GM19099 (cell line): ENCODE results near the gene SNX2.

ENCODE experiments used
- POLR2A ChIP-seq: IDR thresholded peaks from 3 replicates; pipeline ENCODE4 v1.6.1; 2011; ENCODE audit warnings: low read depth; ENCODE audit not compliant: insufficient read length; ENCODE audit errors: extremely low read depth

The SNX2 gene

DNA sequence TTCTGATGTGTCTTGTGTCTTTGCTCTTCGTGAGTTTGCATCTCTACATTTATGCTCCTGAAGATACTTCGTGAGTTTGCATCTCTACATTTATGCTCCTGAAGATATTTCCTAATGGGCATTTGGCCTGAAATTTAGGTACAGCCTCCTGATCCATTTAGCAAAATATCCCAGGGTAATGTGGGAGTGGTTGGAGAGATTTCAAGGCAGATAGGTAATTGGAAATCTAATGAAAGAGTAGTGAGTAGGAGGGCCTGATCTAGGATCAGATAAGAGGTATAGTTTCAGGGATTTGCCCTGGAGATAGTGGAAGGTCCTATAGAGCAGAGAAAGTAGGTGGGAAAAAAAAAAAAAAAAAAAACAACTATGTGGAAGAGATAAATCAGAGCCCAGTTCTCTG, 14.6 kb upstream of the SNX2 start:
- no peak for TF ChIP-seq POLR2A

DNA sequence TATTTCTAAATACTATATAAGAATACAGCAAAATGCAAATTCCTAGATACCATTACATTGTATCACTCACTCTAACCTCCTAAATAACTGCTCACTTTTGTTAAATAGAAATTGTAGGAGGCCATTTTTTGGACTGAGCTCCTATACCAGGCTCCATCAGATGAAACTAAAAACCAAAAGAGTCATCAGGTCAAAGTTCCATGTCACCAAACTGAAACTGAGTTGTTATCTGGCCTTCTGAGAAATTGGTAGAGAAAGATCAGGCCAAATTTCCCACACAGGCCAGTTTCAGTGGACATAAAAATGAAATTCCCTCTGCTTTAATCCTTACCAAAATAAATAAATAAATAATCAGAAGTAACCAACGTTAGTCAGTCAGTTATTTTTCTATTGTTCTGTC, 13.8 kb upstream of the SNX2 start:
- no peak for TF ChIP-seq POLR2A

DNA sequence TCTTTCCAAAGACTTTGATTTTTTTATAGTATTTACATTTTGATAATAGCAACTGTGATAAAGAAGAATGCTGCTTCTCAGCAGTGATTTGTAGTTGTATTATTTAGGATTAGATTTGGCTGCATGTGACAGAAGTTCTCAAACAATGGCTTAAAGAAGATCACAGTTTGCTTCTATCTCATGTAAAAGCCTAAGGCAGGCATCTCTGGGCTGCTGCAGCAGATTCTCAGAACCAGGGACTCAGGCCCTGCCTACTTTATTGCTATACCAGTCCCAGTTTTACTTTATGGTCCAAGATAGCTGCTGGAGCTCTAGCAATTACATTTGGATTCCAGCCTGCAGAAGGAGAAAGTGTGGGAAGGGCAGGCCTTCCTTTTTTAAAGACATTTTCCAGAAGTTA, 8.8 kb upstream of the SNX2 start:
- TF ChIP-seq POLR2A, result no peak

DNA sequence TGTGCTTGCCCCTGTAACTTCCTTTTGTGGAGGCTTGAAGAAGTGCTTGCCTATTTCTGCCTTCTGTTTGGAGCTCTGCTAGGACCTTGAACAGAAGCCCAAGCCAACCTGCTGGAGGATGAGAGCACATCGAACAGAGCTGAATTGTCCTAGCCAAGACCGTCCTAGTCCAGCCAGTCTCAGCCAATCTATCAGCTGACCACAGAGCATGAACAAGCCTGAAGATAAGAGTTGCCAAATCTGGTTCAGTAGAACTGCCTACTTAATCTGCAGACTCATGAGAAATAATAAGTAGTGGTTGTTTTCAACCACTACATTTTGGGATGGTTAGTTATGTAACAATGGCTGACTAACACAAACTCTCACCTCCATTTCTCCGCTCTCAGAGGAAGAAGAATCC, 4.4 kb upstream of the SNX2 start:
- no peak for TF ChIP-seq POLR2A

DNA sequence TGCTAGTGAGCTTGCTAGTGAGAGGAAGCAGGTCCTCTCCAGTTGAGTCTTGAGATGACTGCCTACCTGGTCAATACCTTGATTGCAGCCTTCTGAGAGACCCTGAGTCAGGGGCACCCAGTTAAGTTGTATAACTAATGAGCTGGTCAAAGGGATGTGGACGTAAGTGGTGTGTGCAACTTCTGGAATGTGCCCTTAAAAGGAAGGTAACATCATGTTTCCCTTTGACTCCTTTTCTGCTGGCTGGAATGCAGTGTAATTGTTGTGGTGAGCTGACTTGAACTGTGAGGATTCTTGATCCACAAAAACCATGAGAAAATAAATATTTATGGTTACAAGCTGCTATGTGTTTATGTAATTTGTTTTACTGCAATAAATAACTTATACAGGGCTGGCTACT, 2.4 kb upstream of the SNX2 start:
- TF ChIP-seq POLR2A, result no peak

DNA sequence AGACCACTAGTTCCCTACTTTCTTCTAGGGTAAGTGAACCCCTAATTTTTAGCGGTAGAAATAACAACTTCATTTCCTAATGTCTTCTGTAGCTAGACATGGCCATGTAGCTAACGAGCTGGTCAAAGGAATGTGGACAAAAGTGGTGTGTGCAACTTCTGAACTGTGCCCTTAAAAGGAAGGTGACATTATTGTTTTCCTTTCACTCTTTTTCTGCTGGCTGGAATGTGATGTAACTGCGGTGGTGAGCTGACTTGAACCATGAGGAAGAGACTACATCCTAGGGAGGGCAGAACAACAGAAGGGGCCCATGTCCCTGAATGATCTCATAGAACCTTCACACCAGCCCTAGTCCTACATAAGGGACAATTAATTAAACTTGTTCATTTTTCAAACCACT, 1.3 kb upstream of the SNX2 start:
- no peak for TF ChIP-seq POLR2A

DNA sequence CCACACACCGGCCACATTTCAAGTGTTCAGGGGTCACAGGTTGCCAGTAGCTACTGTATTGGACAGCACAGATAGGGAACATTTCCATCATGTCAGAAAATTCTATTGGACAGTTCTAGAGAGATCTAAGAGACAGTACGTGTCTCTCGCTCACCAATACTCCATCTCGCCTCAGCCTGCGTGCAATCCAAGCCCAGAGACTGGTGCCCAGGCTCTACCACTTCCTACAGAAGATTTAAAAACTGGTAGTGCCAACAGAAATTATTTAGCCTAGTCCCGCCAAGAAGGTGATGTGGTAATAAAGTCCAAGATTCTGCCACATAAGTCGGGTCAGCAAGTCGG, 390 bp upstream of the SNX2 start:
- no peak for TF ChIP-seq POLR2A

DNA sequence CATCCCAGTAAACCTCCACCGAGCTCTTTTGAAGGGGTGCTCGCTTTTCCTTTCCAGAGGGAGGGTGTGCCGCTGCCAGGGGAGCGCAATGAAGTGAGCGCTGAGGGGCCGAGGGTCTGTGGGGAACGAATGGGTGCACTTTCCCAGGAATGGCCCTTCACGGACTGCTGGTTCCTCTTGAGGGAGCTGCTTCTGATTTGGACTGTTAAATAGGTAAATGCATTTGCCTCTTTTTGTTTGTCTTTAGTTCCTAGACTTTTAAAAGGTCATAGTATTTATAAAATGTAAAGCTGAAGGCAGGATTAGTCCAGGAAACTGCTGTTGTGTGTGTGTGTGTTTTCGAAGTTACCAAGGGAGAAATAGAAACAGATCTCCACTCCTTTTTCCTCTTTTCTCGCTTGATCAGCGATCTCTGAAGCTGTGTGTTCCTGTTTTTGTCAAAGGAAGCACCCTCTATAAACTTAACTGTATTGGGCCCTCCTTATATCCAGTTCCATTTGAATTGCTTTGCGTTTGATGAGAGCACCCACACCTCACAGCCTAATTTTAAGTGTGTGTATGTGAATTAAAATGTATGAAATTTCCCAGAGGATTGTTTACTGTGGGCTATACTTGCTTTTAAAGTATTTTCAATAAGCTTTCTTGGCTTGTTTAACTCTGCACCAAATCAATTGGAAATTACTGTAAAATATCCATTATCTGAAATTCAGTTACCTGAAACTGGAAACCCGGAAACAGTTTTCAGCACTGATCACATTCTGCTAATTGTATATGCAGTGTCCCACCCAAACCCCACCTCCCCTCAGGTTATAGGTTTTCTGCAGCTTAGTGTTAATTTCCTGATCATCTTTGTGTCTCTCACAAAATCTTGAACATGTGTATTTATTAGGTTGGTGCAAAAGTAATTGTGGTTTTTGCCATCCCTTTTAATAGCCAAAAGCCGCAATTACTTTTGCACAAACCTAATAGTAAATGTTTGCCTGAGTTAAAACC, 966 bp downstream of the SNX2 start:
- no peak for TF ChIP-seq POLR2A

DNA sequence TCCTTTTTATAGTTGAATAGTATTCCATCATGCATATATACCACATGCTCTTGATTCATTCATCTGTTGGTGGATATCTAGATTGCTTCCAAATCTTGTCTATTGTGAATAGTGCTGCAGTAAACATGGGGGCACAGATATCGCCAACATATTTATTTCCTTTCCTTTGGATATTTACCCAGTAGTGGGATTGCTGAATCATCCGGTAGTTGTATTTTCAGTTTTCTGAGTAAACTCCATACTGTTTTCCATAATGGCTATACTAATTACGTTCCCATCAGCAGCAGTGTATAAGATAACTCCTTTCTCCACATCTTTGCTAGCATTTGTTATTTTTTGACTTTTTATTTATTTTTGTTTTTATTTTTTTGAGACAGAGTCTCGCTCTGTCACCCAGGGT, 3.3 kb downstream of the SNX2 start:
- no peak for TF ChIP-seq POLR2A

DNA sequence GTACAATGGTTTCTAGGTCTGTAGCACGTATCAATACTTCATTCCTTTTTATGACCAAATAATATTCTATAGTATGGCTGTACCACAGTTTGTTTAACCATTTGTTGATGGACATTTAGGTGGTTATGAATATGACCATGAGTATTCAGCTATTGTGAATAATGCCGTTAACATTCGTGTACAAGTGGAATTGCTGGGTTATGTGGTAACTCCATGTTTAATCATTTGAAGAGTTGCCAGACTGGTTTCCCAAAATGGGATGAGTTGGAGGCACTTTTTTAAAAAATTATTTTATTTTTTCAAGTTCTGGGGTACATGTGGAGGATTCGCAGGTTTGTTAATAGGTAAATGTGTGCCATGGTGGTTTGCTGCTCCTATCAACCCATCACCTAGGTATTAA, 4.6 kb downstream of the SNX2 start:
- TF ChIP-seq POLR2A, result no peak

DNA sequence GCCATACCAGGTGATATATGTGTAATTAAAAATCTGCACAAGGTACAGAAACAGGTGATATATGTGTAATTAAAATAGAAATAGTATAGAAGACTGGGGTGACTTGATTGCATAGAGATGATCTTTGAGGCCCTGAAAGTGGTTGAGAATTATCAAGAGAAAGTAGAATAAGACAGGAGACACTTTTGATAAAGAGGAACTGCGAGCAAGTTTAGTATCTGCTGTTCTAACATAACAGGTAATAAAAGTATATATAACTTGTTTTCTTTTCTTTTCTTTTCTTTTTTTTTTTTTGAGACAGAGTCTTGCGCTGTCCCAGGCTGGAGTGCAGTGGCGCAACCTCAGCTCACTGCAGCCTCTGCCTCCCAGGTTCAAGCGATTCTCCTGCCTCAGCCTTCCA, 5.4 kb downstream of the SNX2 start:
- TF ChIP-seq POLR2A, result no peak

DNA sequence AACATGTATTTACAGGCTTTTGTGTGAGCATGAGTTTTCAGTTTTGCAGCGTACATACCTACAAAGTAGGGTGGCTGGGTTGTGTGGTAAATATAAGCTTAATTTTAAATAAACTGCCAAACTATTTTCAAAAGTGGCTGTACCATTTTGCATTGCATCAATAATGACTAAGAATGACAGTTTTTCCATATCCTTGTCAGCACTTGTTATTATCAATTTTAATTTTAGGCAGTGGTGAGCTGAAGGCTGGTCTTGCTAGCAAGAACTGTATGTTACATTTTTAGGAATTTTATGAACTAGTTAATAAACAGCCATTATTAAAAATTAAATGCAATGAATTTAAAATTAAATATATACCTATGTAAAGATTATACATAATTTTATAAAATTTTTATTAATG, 6.6 kb downstream of the SNX2 start:
- no peak for TF ChIP-seq POLR2A

DNA sequence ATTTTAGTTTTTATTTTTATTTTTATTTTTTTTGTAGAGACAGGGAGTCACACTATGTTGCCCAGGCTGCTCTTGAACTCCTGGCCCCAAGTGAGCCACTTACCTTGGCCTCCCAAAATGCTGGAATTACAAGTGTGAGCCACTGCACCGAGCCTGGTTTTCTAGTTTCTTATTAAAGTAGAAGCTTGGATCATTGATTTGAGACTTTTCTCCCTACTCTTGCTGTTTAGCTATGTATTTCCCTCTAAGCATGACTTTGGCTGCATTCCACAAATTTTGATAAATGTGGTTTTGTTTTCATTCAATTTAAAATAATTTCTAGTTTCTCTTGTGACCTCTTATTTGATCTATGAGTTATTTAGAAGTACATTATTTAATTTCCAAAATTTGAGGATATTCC, 10.4 kb downstream of the SNX2 start:
- TF ChIP-seq POLR2A, result no peak

DNA sequence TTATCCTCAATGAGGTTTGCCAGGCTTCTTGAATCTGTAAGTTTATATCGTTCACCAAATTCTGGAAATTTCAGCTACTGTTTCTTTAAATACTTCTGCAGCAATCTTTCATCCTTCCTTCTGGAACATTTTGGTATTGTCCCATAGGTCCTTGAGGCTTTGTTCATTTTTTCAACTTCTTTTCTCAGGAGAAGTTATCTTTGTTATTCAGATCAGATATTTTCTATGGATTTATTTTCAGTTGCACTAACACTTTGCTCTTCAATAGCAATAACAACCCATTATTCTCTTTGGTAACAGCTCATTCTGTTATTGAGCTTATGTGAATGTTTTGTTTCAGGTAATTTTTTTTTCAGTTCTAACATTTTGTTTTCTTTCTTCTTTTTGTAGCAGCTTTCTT, 13.5 kb downstream of the SNX2 start:
- TF ChIP-seq POLR2A, result no peak

DNA sequence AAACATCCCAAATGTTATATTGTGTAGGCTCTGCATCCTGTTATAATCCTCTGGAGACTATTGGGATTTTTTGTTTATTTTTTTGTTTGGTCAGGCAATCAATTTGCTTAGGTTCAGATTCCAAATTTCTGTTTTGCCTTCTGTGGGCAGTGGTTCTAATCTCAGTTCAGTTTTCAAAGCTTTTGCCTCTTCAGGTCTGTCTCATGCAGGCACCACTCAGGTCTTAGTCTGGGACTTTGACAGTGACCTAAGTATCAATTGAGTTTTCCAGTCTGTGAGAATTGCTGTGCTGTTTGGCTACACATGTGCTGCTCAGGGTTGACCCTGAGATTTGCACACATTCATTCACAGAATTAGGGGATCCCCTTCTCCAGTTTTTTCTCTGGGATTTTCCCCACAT, 14.1 kb downstream of the SNX2 start:
- TF ChIP-seq POLR2A, result no peak

DNA sequence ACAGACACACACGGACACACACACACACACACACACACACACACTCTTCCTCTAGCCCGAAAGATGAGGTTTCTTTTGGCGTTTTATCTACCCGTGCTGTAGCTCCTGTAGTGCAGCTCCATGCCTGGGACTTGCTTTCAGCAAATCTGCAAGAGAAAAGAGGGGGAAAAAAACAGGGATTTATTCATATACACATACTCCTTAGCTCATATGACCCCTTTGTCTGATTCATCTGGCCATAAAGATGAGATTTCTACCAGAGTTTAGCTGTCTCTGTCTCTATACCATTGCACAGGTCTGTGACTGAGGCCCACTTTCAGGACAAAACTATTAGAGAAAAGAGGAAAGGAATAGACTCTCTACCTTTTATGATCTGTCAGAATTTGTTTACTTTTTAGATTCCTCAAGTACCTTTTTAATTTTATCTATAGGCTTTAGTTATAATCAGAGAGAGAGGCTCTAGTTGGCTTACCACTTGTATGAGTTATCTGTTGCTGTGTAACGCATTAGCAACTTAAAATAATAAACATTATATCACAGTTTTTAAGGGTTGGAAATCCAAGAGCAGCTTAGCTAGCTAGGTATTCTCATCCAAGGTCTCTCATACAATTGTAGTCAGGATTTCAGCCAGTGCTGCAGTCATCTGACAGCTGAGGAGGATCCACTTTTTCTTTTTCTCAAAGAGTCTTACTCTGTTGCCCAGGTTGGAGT, 14.7 kb downstream of the SNX2 start:
- TF ChIP-seq POLR2A, result no peak
